NCI-H748 (cell line): ENCODE measurements around the gene ACTR5.
"Not testable (repeated sequence)": the region's sequence is repeated elsewhere in the genome, so short reads cannot be mapped to it uniquely, and the experiment has no call there.

Experiments
- DNase-seq: peaks from one replicate; lab custom pipeline; 2025; ENCODE audit not compliant: unreplicated experiment; lab: John Stamatoyannopoulos, UW

Gene ACTR5

GRCh38 chr20:38764567-38765318 lies 16.5 kb downstream of the ACTR5 start:
- no peak for DNase-seq

DNA sequence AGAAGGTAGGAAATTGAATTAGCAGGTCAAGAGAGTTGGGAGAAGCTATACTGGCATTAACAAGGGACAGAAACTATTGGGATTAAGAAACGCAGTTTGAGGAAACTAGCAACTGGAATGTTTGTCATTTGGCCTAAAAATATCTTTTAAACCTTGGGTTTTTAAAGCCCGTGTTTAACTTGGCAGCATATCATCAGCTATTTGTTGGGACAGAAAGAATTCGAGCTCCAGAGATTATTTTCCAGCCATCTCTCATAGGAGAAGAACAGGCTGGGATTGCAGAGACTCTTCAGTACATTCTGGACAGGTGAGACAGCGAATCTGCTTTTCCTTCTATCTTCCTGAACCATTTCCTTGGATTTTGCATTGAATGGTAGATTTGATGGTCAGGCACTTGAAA lies 17.8 kb downstream of the ACTR5 start:
- DNase-seq, result no peak

DNA sequence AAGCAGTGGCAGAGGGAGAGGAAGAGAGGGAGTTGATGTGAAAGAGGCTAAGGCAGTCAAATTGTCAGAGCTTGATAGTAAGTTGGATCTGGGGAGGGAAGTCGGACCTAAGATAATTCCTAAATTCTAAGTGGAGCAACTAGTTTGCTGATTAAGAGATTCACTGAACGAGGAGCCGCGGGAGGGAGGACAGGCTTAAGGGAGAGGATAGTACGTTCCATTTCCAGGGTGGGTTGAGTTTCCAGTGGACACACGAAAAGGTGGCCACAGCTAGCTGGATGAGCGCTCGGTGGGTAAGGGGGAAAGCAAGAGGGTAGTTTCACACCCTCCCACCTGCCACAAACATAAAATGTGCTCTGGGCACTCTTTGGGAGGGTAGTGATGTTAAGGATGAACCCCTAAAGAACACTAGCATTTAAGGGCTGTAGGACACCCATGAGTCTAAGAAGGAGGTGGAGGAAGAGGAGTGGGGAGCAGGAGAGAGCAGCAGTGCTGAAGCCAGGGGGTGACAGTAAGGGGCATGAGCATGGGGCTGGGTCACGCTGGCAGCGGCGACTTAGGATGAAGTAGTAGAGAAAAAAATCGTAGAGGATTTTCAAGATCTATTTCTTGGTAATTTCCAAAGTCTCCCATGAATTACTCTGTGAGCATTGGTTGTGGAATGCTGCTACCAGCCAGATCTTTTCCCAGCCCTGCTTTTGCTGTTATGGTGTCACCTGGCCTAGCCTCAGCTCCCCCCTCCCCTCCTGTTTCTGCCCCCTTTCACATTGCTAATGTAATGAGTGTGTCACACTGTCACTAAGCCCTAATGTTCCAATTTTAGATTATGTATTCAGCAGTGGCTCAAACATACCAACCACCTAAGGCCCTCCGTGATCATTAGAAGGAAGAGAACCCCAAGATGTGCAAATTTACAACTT lies 21.4 kb downstream of the ACTR5 start:
- no peak for DNase-seq

GRCh38 chr20:38770546-38770945 lies 22.3 kb downstream of the ACTR5 start:
- DNase-seq, result no peak

DNA sequence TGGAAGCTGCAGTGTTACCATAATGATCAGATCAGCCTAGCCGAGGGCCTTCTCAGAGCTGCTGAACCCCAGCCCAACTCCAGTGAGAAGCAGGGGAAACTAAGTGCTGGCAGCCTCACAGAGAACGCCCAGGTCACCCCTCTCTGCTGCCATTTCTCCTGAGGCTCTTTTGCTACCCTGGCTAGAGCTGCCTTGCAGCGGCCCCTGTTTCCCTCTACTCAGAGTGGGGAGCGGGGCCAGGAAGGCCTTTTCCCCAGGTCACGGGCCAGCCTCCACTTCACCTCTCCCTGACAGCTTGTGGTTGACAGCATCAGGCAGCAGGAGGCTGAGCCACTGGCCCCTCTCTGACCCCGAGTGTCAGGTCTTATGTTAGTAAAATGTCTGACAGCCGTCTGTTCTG lies 22.7 kb downstream of the ACTR5 start:
- DNase-seq, result no peak

DNA sequence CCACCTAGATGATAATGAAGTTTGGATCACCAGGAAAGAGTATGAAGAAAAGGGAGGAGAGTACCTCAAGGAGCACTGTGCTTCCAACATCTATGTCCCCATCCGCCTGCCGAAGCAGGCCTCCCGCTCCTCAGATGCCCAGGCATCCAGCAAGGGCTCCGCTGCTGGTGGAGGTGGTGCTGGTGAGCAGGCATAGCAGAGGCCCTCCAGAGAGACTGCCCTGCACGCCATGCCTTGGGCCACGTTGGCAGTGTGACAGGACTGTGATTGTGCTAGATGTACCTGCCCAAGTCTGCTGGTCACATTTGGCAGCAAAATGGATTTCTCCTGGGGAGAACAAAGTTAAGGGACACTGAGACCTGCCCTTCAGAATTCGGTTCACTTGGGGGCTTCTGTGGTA lies 23.4 kb downstream of the ACTR5 start:
- no peak for DNase-seq

GRCh38 chr20:38774167-38774566 lies 25.9 kb downstream of the ACTR5 start:
- no peak for DNase-seq

DNA sequence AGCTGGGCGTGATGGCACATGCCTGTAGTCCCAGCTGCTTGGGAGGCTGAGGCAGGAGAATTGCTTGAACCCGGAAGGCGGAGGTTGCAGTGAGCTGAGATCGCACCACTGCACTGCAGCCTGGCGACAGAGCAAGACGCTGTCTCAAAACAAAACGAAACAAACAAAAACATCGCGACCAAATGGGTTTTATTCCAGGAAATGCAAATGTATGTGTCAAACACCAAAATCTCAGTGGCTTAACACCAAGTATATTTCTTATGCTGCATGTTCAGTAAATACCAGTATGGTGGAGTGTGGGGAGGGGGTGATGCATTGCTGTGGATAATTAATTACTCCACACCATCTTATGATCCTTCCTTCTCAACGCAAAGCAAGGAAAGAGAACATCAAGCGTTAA lies 28.1 kb downstream of the ACTR5 start:
- no peak for DNase-seq

DNA sequence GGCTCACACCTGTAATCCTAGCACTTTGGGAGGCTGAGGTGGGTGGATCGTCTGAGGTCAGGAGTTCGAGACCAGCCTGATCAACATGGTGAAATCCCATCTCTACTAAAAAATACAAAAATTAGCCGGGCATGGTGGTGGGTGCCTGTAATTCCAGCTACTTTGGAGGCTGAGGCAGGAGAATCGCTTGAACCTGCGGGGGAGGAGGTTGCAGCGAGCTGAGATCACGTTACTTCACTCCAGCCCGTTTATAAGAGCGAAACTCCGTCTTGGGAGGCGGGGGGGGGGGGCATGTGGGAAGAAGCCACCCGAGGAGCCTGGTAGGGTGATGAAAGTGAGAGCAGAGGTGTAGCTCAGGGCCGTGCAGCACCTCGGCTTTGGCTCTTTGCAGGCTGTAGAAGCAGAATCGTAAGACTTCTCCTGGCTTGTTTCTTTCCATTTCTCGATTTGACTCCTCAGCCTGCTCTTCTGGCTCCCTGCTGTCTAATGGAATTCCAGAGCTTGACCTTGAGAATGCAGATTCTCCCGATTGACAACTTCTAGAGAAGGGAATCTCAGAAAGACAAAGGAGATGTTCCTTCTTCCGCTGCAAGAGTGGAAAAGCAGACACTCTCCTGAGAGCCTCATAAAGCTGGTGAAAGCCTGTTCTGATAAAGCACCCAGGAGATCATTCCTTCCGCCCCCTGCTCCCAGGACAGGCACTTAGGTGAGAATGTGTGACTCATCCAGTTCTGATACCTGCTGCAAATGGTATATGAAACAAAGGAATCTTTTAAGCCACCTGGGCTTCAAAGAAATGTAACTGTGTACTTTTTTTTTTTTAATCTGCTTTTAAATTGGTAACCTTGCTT lies 31.2 kb downstream of the ACTR5 start:
- DNase-seq, result no peak

GRCh38 chr20:38782275-38782674 lies 34.0 kb downstream of the ACTR5 start:
- no peak for DNase-seq

DNA sequence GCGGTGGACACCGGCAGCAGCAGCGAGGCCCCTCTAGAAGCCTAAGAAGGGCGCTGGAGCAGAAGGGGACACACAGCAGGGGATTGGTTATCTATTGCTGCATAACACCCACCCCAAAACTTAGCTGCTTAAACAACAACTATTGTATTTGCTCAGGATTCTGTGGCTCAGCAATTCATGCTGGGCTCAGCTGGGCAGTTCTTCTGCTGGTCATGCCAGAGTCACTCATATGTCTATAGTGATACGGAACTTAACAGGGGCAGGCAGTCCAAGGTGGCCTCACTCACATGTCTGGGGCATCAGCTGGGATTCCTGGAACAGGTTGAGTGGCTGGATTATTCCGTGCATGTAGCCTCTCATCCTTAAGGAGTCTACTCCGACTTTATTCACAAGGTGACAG lies 39.6 kb downstream of the ACTR5 start:
- no peak for DNase-seq

DNA sequence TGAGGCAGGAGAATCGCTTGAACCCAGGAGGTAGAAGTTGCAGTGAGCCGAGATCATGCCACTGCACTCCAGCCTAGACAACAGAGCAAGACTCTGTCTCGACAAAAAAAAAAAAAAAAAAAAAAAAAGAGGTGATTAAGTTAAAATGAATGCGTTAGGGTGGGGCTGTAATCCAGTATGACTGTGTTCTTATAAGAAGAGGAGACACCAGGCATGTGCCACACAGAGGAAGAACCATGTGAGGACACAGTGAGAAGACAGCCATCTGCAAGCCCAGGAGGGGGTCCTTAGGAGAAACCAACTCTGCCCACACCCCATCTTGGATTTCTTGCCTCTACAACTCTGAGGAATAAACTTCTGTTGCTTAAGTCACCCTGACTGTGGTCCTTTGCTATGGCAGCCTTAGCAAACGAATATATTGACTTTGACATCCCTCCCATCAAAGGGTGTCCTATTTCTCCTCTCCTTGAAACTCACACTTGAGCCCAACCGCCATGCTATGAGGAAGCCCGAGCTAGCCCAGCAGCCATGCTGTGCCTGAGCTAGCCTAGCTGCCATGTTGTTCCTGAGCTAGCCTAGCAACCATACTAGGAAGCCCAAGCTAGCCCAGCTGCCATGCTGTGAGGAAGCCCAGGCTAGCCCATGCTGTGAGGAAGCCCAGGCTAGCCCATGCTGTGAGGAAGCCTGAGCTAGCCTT lies 41.4 kb downstream of the ACTR5 start:
- no peak for DNase-seq

DNA sequence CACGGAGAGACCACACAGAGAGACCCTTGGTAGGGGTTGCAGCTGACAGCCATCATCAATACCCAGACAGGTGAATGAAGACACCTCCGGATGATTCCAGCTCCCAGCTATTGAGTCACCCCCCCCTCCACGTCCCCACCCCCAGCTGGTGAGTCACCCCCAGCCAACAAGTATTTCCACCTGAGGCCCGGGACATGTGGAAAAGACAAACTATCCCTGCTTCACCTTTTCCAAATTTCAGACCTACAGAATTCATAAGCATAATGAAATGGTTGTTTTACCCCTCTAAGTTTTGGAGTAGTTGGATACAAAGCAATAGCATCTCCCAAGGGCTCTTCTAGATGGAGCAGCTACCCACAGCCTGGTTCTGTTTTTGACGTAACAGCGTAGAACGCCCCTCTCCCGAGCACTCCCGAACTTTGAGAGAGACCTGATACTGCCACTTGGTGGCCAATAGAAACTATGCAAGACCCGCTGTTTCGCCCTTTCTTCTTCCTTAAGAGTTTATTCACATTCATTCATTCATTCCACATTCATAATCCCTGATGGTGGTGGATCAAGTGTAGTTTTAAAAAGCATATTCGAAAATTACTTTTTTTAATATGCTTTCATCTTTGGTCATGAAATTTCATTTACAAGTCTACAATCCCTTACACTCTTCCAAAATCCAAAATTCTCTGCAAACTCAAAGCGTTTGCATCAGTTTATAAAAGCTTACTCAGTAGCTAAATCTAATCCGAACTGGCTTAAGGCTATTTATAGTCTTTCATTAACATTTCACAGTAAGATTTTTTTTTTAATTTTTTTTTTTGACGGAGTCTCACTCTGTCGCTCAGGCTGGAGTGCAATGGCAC lies 42.2 kb downstream of the ACTR5 start:
- DNase-seq, result peak; percentile 49

- DNase-seq, result no peak
Observed at GRCh38 chr20:38791291-38791690, 43.0 kb downstream of the ACTR5 start.

DNA sequence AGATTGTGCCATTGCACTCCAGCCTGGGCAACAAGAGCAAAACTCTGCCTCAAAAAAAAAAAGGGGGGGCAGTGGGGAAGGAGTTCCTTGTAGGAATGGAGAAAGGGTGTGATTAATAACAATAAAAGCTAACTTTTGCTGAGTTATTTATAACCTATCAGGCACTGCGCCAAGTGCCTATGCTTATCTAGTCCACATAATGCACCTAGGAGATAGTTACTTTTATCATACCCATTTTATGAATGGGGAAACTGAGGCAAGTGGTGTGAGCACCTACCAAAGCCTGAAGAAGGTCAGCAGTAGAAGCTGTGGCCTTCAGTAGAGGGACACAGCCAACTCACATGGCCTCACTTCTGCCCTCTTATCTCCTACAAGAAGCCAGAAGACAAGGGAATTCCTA lies 43.7 kb downstream of the ACTR5 start:
- no peak for DNase-seq

GRCh38 chr20:38794057-38794456 lies 45.8 kb downstream of the ACTR5 start:
- not testable (repeated sequence) for DNase-seq

DNA sequence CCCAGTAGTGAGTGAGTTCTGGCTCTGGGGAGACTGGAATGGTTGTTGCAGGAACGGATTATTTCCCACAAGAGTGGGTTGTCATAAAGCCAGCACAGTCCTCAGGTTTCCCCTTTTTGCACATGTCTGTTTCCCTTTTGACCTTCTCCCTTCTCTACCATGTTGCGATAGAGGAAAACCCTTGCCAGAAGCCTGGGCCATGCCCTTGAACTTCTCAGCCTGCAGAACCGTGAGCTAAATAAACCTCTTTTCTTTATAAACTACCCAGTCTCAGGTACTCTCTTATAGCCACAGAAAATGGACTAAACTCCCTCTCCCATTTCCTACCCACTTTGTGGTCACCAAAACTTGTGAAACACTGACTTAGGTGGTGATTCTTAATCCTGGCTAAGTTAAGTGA lies 50.0 kb downstream of the ACTR5 start:
- DNase-seq, result no peak

DNA sequence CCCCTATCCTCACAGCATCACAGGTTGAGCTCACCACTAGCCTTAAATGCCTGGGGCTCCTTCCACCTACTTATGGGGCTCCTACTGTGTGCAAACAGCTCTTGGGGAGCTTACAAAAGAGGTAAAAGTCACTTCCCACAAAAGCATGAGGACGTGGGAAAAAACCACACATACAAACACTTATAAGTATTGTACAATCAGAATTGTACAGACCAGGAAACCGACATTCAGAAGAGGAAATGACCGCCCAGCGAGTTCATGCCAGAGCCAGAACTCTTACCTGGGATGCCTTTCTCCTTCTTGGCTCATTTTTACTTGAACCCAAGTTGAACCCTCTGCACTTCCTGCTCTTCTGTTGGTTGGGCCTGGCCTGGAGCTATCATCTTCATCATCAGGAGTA lies 50.9 kb downstream of the ACTR5 start:
- DNase-seq, result no peak

DNA sequence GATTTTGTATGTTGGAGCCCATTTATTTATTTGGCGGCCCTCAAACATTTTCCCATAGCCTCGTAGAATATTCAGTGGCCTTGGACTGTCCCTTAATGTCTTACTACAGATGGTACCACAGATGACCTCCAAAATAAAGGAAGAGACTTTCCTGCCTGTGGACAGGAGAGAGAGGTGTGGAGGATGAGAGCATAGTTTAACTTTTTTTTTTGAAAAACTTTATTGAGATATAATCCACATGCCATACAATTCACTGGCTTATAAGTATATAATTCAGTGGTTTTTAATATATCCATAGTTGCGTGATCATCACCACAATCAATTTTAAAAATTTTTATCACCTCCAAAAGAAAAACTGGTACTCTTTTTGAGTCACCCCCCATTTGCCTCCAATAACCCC lies 52.6 kb downstream of the ACTR5 start:
- DNase-seq, result no peak

GRCh38 chr20:38804221-38804620 lies 56.0 kb downstream of the ACTR5 start:
- no peak for DNase-seq
